ENCODE results near the gene PNLIPRP2. TPM values are rescaled to one million over a fixed set of nuclear protein-coding genes. Genes with fewer than 3 reads are reported as not detected.
A peak's percentile ranks its signal among the peaks of the same experiment; 100 is the strongest.

PNLIPRP2 gene
- total and polyA plus RNA-seq, 8 donors, result not detected

DNA sequence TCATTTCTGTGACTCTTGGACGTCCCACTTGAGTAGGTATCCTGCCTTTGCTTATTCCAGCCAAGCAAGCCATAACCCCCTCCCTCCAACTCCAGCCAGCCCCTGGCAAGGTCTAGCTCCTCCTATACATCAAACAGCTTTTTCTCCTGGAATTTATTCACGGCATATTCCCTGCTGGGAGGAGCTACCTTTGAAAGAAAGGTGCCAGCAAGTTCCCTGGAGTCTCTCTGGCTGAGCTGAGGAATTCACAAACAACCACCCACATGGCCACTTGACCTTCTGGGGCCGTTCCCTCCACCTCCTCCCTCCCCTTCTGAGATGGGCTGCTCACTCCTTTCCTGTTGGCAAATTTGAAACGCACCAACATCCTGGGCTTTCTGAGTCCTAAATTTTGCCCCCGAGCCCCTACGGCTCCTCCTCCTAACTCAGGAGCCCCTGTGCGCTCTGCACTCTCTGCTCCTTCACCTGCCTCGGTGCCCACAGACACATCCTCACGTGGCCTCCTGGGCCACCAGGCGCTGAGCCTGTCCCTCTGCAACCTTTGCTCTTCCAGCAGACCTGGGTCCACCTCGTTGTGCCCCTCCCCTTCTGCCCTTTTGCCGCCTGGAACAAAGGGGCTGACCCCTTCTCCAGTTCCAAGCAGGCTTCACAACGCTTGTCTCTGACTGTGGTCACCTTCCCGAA is 73.6 kb downstream of the PNLIPRP2 start:
- TF ChIP-seq, protein P1, sequence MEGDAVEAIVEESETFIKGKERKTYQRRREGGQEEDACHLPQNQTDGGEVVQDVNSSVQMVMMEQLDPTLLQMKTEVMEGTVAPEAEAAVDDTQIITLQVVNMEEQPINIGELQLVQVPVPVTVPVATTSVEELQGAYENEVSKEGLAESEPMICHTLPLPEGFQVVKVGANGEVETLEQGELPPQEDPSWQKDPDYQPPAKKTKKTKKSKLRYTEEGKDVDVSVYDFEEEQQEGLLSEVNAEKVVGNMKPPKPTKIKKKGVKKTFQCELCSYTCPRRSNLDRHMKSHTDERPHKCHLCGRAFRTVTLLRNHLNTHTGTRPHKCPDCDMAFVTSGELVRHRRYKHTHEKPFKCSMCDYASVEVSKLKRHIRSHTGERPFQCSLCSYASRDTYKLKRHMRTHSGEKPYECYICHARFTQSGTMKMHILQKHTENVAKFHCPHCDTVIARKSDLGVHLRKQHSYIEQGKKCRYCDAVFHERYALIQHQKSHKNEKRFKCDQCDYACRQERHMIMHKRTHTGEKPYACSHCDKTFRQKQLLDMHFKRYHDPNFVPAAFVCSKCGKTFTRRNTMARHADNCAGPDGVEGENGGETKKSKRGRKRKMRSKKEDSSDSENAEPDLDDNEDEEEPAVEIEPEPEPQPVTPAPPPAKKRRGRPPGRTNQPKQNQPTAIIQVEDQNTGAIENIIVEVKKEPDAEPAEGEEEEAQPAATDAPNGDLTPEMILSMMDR (IDR thresholded peaks at IDR 0.05), result no peak
- H3K4me1 ChIP-seq, result peaks cover 0 to 6% of the 10 kb centered on the region in 2 donors
- intact Hi-C loops (cut with DNase I), result no loop called here
- H3K4me3 ChIP-seq, result no peak overlapping the region
- ATAC-seq, result peak; percentile 86
- H3K36me3 ChIP-seq, result no peaks in the 10 kb centered on the region
- H3K27ac ChIP-seq, result no peak overlapping the region
- DNase-seq, result peak in 1 of 4 donors; percentile 38
- H3K27me3 ChIP-seq, result no peaks in the 10 kb centered on the region
- no peaks in the 10 kb centered on the region for H3K9me3 ChIP-seq

Other genes starting within 250 kb of the PNLIPRP2 start
- under 1 TPM; 0.29 to 0.42 TPM for gene PNLIPRP3, start 193.1 kb upstream of the PNLIPRP2 start, total RNA-seq
- gene PNLIPRP3, start 193.1 kb upstream of the PNLIPRP2 start, polyA plus RNA-seq (ENCODE audit: insufficient read length in 6 of 6), result not detected
- not detected for gene PNLIP, start 75.0 kb upstream of the PNLIPRP2 start, total RNA-seq
- gene PNLIP, start 75.0 kb upstream of the PNLIPRP2 start, polyA plus RNA-seq (ENCODE audit: insufficient read length in 6 of 6), result not detected
- not detected for gene PNLIPRP1, start 30.0 kb upstream of the PNLIPRP2 start, total RNA-seq
- gene PNLIPRP1, start 30.0 kb upstream of the PNLIPRP2 start, polyA plus RNA-seq (ENCODE audit: insufficient read length in 6 of 6), result under 1 TPM in 2 of 6 donors, not detected in 4; 0.15 to 0.35 TPM
- 1 to 10 TPM; 9.1 to 9.9 TPM for gene HSPA12A, start 121.6 kb downstream of the PNLIPRP2 start, total RNA-seq
- gene HSPA12A, start 121.6 kb downstream of the PNLIPRP2 start, polyA plus RNA-seq (ENCODE audit: insufficient read length in 6 of 6), result 10 to 100 TPM; 10.4 to 13.5 (median 12.9) TPM
- 1 to 10 TPM in 1 of 2 donors, under 1 TPM in 1; 0.50 to 1.0 TPM for gene ENO4, start 228.5 kb downstream of the PNLIPRP2 start, total RNA-seq
- gene ENO4, start 228.5 kb downstream of the PNLIPRP2 start, polyA plus RNA-seq (ENCODE audit: insufficient read length in 6 of 6), result 1 to 10 TPM; 2.9 to 4.4 (median 3.4) TPM

All from left lung (tissue), 10 donors.